Mammary epithelial cell (primary cell): ENCODE data around the gene BTBD7.

Source experiments
- EZH2 ChIP-seq: IDR thresholded peaks from 2 replicates; pipeline ENCODE4 v1.6.1; 2012; ENCODE audit warnings: low read length, inconsistent platforms, borderline replicate concordance
- TF ChIP-seq, protein P1 (sequence below), 2 donors: IDR thresholded peaks in 1 of 2; conservative IDR thresholded peaks in 1 of 2; 2 replicates each; pipeline ENCODE4 v1.5.1; 2011 to 2012; ENCODE audit warnings: inconsistent platforms in 2 of 2, low read length in 2 of 2, mild to moderate bottlenecking in 2 of 2, control low read depth in 1 of 2, low read depth in 1 of 2; ENCODE audit not compliant: insufficient read depth in 1 of 2; ENCODE audit errors: extremely low read depth in 1 of 2

DNA sequence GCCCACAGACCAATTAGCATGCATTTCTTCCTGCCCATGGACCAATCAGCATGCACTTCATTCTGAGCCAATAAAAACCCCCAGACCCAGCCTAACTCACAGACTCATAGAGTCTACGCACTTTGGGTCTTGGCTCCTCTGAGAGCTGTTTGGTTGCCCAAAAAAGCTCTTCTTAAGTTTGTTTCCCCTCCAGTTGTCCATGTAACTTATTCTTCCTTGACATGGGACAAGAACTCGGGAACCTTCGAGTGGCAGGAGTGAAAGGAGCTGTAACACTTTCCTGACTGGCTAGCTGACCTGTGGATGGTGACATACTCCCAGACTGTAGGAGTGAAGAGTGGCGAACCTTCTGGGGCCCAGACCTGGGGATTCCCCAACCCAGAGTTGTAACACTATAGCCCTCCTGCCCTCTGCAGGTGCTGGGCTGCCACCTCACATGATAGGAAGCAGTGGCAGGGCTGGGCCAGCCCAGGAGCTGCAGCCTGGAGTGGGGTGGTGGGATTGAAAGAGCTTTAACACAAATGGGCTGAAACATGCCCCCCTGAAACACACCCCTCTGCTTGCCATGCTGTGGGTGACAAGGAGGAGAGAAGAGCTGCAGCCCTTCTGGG is 4.4 kb upstream of the BTBD7 start:
- no peak for TF ChIP-seq EZH2
- TF ChIP-seq, protein P1, sequence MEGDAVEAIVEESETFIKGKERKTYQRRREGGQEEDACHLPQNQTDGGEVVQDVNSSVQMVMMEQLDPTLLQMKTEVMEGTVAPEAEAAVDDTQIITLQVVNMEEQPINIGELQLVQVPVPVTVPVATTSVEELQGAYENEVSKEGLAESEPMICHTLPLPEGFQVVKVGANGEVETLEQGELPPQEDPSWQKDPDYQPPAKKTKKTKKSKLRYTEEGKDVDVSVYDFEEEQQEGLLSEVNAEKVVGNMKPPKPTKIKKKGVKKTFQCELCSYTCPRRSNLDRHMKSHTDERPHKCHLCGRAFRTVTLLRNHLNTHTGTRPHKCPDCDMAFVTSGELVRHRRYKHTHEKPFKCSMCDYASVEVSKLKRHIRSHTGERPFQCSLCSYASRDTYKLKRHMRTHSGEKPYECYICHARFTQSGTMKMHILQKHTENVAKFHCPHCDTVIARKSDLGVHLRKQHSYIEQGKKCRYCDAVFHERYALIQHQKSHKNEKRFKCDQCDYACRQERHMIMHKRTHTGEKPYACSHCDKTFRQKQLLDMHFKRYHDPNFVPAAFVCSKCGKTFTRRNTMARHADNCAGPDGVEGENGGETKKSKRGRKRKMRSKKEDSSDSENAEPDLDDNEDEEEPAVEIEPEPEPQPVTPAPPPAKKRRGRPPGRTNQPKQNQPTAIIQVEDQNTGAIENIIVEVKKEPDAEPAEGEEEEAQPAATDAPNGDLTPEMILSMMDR (conservative IDR thresholded peaks at IDR 0.05 in 1 of 2, IDR thresholded peaks at IDR 0.05 in 1 of 2; ENCODE audit: extremely low read depth in 1 of 2, insufficient read depth in 1 of 2, low read depth in 1 of 2, low read length in 2 of 2), result no peak
